Gastroesophageal sphincter (tissue), 3 donors: ENCODE data around the gene MYLK4.

ENCODE experiments used
- EP300 ChIP-seq: sonication (generic); formaldehyde crosslinking; IDR thresholded peaks from one replicate; pipeline ENCODE4 v1.6.1; 2017; ENCODE audit warnings: antibody characterized with exemption, mild to moderate bottlenecking
- TF ChIP-seq, protein P1 (sequence below), 4 experiments: fragments of 200-600 bp in 2 of 4; fragments of 450-650 bp in 2 of 4; sonication (generic) in 1 of 4; IDR thresholded peaks; one replicate each; pipeline ENCODE4 v1.5.1; 2017 to 2019; ENCODE audit warnings: antibody characterized with exemption in 4 of 4, mild to moderate bottlenecking in 2 of 4, moderate library complexity in 2 of 4

DNA sequence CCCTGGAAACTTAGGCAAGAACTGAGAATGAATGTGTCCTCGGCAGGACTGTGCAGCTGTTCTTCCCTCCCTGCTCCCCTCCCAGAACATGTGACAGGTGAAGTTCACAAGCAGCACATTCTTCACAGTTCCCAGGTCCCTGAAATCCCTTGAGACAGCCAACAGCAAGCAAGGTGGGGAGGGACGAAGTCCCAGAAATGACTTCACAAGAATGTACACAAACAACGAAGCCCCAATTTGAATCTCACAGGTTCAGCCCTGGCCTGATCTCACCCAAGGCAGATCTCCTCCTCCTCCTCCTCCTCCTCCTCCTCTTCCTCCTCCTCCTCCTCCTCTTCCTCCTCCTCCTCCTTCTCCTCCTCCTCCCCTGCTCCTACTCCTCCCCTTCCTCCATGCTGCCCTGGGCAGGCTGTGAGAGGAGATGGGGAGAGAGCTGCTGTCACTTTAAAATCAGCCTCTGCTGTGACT, 46.9 kb upstream of the MYLK4 start:
- TF ChIP-seq EP300, result no peak
- TF ChIP-seq, protein P1, sequence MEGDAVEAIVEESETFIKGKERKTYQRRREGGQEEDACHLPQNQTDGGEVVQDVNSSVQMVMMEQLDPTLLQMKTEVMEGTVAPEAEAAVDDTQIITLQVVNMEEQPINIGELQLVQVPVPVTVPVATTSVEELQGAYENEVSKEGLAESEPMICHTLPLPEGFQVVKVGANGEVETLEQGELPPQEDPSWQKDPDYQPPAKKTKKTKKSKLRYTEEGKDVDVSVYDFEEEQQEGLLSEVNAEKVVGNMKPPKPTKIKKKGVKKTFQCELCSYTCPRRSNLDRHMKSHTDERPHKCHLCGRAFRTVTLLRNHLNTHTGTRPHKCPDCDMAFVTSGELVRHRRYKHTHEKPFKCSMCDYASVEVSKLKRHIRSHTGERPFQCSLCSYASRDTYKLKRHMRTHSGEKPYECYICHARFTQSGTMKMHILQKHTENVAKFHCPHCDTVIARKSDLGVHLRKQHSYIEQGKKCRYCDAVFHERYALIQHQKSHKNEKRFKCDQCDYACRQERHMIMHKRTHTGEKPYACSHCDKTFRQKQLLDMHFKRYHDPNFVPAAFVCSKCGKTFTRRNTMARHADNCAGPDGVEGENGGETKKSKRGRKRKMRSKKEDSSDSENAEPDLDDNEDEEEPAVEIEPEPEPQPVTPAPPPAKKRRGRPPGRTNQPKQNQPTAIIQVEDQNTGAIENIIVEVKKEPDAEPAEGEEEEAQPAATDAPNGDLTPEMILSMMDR (IDR thresholded peaks at IDR 0.05), result no peak
